SK-N-MC (cell line): ENCODE data around the gene NR5A2.

Source experiments
- EZH2 ChIP-seq: fragments of 200-600 bp; sonication (generic); IDR thresholded peaks from one replicate; pipeline ENCODE4 v1.6.1; 2017; ENCODE audit warnings: antibody characterized with exemption
- FOXP2 ChIP-seq: optimal IDR thresholded peaks from 2 replicates; pipeline ENCODE3; 2011; ENCODE audit warnings: mild to moderate bottlenecking, moderate library complexity; ENCODE audit not compliant: insufficient read depth; ENCODE audit errors: extremely low read length, control extremely low read depth
- POLR2AphosphoS5 ChIP-seq: IDR thresholded peaks from 2 replicates; pipeline ENCODE4 v1.6.1; 2012; ENCODE audit warnings: mild to moderate bottlenecking, low read depth, low read length, borderline replicate concordance

DNA sequence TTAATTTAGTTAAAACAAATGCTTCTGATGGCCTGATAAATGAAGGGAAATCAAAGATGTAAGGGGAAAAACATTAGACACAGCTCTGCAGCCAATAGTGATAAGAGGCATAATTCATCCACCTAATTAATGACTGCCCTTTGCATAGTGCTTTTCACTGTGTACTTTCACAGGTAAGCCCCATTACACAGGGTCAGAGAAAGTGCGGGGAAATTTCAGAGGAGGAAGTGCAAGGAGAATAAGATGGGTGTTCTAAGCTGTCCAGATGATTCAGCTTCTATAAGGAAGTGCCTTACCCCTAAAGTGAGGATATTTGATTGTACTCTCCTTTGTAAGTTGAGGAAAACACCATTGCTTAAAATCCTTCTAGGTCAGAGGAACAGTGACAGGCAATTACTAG is 88.0 kb downstream of the NR5A2 start:
- TF ChIP-seq POLR2AphosphoS5 (no peak), EZH2 (no peak), FOXP2 (no peak)
